Fibroblast of skin of left biceps (primary cell): ENCODE measurements around the gene BRAT1.
"Not testable (repeated sequence)": the region's sequence is repeated elsewhere in the genome, so short reads cannot be mapped to it uniquely, and the experiment has no call there.

Experiments
- DNase-seq, 2 experiments: peaks; one replicate each; pipeline ENCODE4 v3.0.0-alpha.2; 2013; ENCODE audit warnings: low read depth in 2 of 2

BRAT1 gene

DNA sequence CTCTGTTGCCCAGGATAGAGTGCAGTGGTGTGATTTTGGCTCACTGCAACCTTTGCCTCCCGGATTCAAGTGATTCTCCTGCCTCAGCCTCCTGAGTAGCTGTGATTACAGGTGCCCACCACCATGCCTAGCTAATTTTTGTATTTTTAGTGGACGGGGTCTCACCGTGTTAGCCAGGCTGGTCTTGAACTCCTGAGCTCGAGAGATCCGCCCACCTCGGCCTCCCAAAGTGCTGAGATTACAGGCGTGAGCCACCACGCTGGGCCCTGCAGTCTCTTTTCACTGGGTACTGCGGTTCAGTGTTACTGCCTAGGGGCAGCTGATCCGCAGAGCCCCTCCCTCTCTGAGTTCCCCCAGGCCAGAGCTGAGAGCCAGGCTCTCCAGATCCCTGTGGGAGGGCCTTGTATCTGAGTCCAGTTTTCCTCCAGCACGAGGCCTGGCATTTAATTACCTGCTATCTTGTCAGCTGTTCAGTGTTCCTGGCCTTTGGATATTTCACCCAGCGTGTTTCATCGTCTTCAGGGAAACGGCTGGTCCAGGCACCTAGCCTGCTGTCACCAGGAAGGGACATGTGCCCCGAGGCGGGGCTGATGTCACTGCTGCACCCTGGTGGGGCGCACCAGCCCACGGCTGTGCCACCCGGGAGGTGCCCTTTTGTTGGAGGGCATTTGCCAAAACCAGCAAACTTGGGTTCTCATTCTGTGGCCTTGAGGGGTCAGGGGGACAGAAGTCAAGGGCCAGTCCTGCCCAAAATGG is 19.3 kb downstream of the BRAT1 start:
- DNase-seq, result not testable (repeated sequence)

DNA sequence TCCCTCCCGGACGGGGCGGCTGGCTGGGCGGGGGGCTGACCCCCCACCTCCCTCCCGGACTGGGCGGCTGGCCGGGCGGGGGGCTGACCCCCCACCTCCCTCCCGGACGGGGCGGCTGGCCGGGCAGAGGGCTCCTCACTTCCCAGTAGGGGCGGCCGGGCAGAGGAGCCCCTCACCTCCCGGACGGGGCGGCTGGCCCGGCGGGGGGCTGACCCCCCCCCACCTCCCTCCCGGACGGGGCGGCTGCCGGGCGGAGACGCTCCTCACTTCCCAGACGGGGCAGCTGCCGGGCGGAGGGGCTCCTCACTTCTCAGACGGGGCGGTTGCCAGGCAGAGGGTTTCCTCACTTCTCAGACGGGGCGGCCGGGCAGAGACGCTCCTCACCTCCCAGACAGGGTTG is 21.1 kb downstream of the BRAT1 start:
- not testable (repeated sequence) for DNase-seq

DNA sequence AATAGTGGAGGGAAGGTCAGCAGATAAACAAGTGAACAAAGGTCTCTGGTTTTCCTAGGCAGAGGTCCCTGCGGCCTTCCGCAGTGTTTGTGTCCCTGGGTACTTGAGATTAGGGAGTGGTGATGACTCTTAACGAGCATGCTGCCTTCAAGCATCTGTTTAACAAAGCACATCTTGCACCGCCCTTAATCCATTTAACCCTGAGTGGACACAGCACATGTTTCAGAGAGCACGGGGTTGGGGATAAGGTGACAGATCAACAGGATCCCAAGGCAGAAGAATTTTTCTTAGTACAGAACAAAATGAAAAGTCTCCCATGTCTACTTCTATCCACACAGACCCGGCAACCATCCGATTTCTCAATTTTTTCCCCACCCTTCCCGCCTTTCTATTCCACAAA is 21.8 kb downstream of the BRAT1 start:
- not testable (repeated sequence) for DNase-seq

DNA sequence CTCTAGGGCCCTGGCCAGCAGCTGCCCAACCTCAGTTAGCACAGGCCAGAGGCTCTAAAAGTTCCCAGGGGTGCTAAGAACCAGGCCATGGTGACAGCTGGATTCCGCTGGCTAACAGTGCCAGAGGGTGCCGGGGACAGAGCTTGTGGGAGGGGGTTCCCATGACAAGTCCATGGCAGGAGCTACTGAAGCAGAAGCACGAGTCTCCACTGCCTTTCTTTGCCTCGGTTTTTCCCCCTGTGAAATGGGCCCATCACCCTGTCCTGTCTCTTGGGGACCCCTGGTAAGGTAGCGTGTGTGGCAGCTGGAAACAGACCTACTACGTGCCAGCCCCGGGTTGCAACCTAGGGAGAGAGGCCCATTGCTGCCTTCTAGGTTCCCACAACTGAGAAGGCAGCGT is 22.5 kb downstream of the BRAT1 start:
- not testable (repeated sequence) for DNase-seq

DNA sequence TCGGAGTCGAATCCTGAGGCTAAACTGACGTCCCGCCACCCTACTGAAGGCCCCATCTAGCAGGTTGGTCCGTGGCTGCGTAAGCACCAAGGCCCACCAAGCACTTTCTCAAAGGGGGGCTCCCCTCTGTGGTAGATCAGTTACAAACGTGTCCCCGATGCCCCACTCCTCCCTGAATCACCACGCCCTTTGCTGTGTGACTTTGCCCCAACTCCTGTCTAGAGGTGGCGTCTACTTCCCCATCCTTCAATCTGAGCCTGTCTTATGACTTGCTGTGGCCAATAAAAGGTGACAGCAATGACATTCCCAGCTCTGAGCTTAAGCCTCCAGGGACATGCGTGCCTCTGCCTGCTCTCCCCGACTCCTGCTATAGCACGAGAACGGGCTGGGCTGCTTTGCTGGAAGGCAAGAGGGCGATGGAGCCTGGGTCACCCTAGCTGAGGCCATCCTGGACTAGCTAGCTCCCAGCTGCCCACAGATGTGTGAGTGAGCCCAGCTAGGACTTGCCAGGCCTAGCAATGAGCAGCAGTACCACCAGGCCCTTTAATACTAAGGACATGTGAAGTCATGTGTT is 23.0 kb downstream of the BRAT1 start:
- not testable (repeated sequence) for DNase-seq

DNA sequence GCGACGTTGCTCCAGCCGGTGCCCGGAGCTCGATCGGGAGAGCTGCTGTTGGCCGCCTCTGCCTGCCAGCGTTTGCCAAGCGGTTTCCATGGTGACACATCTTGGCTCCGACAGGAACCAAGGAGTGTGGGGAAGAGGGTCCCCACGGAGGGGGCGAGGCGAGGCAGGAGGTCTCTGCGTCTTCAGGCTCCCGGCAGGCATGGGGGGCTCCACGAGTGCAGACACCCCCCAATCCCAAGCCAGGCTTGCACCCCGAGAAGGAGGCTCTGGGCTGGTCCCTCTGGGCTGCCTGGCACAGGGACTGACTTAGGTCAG is 23.6 kb downstream of the BRAT1 start:
- not testable (repeated sequence) for DNase-seq

DNA sequence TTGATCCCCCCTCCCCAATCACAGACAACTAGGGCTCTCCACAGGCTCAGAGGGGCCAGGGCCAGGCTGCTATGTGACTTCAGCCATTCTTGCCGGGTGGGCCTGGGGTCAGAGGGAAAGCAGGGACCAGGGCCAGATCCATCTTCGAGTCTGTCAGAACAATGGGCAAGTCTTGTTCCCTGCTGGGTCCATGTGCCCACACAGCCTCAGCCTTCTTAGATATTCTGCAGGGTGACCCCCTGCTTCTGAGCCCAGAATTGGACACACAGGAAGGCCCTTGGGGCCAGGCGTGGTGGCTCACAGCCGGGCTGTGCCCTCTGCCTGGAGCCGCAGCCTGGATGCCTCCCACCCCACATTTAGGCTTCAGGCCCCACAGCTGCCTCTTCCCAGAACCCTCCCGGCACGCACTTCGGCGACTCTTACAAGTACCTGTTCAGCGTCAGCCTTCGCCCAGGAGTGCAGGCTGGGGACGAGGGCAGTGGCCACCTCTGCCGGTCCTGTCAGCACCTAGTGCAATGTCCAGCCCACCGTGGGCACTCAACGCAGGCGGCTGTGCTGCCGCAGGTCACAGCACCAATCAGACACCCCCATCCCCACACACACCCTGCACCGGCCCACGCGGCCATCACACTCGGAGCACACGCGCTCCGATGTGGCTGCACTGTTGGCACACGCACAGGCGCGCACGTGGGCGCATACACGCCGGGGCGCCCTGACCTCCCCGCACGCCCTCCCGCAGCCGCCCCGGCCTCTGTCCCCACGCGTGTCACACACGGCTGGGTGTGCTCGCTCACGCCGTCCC is 24.1 kb downstream of the BRAT1 start:
- DNase-seq, result not testable (repeated sequence)

DNA sequence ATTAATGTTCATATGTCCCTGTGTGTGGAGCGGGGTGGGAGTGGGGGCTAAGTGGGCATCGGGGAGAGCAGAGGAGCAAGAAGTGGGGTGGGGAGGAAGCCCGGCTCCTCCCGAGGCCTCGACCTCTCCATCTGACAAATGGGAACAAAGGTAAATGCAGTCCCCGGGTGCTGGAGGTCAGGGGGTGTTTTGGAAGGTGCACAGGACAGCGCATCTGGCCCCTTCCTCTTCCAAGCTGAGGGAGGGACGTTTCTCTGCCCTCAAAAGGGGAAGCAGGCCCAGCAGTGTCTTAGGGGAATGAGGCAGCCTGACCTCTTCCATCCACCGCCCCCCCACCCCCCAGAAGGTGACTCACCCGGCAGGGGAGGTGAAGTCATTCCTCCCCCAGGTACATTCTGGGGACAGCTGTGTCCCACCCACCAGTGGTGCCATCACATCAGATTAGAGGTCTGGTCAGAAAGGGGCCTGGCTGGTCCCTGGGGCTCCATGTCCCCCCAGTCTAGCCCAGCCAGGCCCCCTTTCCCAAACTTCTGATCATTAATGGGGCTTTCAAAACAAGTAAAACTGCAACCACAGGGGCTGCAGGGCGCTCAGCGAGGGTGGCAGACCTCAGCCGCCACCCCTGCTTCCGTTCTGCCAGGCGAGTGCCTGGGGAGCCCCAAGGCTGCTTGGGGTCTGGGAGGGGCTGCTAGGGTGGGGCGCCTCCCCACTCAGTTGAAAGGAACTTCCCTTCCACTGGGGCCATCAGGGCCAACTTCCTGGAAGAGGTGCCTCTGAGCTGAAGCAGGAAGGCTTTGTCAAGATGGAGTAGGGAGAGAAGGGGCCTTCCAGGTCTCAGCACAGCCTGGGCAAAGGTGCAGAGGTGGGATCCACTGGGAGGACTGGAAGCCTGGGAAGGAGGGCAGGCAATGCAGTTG is 25.0 kb downstream of the BRAT1 start:
- DNase-seq, result no peak

DNA sequence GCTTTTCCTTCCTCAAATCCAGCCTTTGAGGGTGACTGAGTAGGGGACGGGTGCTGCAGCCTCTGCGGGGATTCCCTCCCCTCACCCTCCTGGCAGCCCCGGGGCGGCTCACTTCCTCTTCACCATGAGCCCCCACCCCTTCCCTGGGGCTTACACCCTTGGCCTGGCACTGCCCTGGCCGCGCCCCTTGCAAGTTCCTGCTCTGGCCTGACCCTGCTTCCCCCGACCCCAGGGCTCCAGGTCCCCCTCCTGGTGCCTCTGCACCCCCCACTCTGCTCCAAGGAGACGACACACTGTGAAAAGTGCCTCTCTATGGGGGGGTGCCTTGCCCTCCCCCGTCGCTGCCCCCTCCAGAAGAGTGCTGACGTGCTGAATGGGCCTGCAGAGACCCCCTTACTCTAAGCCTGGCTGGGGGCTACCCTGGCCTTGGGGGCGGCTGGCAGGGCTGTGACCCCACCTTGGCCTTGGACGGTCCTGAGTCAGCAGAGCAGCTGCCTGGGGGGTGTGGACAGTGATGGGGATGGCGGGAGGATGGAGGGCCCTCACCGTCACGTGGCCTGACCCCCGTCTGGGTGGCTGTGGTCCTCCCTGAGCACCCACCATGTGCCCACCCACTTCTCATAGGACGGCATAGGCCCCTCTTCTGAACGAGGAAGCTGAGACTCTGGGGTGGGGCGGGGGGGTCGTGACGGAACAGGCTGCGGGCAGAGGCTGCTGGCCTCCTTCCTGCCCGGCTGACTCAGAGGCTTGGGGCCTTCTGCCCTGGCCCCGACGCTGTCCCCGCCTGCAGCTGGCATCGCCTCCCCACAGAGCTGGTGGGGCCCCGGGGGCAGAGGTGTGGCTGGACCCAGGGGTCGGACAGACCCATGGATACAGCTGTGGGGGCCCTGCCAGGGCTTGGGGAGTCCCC is 25.9 kb downstream of the BRAT1 start:
- DNase-seq, result no peak

DNA sequence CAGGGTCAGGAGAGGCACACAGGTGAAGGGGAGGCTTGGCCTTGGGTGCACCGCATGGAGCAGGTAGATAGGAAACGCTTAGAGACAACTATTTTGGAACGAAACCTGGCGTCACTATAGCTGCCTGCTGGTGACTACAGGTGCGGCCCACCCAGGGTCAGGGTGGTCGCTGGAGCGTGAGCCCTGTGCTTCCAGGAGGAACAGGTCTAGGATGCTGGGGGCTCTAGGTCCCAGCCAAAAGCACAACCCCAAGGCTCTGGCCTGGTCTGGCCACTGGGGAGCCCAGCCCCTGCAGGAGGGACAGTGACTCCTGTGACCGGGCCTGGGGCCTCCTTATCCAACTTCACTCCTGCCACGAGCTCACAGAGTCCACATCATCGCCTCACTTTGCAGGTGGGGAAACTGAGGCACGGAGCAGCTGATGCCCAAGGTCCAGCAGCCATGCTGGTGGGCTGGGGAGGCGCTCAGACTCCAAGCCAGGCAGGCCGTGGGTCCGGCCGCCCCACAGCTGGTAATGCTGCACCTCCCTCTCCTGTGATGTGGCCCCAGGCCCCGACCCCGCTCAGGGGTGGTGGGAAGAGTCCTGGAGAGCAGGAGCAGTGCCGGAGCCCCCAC is 26.7 kb downstream of the BRAT1 start:
- DNase-seq, result no peak

DNA sequence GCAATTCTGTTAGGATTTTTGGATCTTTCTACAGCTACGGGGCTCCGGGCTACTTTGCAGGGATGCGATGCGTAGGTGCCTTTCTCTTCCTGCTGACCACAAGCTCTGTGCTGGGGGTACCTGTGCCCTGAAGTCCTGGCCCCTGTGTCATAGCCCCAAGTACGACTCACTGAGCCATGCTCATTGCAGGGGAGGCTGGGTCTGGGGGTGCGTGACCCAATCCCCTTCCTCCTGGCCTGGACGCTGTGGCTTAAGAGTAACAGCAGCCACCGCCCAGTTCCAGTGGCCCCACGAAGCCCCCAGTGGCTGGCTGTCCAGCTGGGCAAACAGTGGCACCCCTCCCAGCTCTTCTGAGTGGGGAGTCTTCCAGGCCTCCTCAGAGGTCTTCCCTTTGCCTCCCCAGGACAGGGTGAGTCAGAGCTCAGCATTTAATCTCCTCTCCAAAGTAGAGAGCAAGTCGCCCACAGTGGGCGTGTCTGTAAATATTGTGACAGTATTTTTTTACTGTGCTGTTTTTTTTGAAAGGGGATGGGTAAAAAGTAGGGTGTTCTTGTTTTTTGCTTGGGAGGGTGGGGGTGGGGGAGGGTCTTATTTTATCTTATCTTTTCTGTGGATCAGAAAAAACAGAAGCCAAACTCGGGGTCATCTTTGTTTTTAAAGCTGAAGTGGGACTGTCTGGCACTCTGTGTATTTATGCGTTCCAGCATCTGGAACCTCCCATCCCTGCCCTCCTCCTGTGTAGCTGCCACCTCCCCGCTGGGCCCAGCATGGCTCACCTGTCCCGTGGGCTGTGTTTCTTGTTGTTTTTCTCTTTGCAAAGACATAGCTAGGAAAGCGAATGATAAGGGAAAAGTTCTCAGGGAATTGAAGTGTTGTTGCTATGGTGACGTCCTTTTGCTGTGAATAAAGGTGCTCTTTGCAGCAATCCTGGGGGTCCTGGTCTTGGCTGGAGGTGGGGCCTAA is 27.5 kb downstream of the BRAT1 start:
- no peak for DNase-seq

DNA sequence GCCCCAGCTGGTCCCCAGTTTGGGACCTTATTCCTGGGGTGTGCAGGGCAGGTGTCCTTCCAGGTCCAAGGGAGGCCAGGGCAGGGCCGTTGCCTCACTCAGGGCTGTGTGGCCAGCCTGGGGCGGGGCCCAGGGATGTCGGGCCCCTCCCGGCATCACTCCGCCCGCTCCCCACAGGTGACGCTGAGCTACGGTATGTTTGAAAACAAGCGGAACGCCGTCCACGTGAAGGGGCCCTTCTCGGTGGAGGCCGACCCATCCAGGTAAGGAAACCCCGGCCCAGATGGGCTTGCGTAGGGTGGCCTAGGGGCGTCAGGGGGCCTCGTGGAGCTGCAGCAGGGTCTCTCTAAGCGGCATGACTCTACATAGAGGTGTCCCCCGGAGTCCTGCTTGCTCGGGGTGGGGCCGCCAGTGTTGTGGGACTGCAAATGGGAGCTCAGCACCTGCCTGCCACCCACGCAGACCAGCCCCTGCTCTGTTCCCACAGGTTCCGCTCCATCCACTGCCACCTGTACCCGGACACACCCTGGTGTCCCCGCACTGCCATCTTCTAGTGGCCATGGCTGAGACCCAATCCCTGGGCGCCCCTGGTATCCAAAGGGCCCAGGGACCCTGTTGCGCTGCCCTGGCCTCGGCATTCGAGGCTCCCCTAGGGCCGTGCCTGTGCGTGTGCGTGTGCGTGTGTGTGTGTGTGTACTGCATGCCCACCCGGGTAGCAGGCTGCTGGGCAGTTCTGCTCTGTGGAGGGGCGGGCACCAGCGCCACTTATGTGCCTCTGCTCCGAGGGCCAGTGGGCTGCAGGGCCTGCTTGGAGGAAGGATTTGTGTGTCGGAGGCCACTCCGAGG is 28.4 kb downstream of the BRAT1 start:
- DNase-seq, result no peak

DNA sequence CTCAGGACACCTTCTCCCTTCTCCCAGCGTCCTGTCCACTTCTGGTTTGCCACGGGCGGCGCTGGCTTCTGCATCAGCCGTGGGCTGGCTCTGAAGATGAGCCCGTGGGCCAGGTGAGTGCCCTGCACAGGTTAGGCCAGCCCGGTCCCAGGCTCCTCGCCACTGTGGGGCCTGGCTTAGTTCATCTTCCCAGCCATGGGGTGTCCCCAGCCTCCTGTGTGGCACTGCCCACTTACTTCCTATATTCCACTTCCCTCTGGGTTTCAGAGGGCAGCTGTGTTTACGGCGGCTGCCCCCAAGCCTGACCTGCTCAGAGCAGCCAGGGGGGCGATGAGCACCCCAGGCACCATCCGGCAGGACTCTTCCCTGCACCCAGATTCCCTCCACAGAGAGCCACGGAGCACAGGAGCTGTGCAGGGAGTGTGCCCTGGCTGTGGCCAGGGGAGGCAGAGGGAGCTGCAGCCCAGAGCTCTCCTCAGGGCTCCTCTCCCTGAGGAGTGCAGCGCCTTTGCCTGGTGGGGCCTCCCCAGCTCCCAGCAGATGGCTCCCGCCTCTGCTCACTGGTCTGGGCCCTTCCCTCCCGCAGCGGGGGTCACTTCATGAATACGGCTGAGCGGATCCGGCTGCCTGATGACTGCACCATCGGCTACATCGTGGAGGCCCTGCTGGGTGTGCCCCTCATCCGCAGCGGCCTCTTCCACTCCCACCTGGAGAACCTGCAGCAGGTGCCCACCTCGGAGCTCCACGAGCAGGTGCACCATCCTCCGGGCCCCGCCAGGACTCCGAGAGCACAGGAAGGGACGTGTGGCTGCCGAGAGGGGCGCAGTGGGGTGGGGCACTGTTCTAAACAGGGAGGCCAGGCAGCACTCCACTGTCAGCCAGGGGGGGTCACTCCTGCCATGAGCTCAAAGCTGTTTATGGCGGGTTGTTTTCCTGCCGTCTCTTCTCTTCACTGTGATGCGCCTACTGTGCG is 29.4 kb downstream of the BRAT1 start:
- DNase-seq, result no peak

DNA sequence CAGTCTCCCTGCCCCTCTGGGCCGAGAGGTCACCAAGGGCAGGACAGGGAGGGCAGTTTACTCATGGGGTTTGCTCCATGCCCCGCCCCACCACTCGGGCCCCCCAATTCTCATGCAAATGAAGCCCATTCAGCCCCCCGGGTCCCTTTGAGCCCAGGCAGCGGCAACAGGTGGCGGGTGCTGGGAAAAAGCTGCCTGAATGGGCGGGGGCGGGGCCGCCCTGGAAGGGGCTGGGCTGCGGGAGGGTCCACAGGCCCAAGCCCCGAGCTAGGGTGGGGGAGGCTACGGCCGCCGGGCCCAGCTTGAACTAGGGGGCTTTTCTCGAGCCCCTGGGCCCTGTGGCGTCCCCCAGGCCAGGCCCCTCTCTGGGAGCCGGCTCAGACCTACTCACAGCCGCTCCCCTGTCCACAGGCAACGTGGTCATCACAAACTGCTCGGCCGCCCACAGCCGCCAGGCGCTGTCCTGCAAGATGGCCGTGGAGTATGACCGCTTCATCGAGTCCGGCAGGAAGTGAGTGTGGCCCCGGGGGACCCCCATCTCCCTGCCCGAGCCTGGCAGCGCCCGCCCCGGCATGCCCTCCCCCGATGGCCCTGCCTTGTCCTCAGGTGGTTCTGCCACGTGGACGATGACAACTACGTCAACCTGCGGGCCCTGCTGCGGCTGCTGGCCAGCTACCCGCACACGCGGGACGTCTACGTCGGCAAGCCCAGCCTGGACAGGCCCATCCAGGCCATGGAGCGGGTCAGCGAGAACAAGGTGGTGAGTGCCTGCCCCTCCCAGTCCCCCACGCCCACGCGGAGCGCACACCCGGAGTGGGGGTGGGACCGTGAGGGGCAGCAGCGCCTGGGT is 30.3 kb downstream of the BRAT1 start:
- DNase-seq, result no peak

DNA sequence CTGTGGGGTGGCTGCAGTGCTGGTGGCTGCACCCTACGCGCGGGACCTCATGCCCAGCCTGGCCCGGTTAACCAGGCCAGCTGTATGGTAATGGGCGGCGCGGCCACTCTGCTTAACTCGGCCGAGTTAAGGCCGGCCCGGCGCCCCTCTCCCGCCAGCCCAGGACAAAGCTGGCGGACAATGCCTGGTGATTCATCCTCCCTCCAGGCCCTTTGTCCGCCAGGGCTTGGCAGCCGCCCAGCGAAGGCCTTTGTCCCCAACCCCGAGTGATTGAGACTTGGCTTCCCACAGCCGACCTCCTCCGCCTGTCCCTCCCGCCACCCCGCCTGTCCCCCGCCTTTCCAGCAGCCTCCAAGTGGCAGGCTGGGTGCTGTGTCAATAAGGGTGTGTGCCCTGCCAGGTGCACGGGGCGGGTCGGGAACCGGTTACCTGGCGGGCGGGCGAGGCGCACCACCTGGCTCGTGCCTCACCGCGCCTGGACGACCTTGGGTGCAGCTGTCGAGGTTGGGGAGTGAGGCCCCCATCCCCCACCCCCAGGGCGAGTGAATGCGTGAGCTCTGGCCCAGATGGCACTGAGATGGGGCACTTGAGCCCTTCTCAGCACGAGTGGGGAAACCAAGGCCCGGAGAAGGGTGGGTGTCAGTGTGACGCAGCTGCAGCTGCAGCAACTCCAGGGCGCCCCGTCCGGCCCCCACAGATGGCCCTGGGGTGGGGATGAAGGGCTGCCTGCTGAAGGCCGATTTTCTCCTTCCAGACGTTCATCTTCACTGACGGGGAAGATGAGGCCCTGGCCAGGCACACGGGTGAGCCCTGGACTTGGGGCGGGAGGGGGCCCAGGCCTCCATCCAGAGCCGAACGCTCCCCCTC is 31.1 kb downstream of the BRAT1 start:
- no peak for DNase-seq
